Measurements from ENCODE around the gene CBR4.

DNA sequence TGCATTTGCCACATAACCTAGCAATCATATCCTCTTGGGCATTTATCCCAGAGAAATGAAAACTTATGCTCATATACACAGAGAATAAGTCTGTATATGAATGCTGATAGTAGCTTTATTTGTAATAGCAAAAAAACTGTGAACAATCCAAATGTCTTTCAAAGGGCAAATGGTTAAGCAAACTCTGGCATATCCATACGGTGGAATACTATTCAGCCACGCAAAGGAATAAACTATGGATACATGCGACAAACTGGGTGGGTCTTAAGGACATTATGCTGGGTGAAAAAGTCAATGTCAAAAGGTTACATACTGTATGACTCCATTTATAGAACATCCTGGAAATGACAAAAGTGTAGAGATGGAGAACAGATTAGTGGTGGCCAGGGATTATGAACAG, 17.6 kb upstream of the CBR4 start:
- TF ChIP-seq, protein P1, sequence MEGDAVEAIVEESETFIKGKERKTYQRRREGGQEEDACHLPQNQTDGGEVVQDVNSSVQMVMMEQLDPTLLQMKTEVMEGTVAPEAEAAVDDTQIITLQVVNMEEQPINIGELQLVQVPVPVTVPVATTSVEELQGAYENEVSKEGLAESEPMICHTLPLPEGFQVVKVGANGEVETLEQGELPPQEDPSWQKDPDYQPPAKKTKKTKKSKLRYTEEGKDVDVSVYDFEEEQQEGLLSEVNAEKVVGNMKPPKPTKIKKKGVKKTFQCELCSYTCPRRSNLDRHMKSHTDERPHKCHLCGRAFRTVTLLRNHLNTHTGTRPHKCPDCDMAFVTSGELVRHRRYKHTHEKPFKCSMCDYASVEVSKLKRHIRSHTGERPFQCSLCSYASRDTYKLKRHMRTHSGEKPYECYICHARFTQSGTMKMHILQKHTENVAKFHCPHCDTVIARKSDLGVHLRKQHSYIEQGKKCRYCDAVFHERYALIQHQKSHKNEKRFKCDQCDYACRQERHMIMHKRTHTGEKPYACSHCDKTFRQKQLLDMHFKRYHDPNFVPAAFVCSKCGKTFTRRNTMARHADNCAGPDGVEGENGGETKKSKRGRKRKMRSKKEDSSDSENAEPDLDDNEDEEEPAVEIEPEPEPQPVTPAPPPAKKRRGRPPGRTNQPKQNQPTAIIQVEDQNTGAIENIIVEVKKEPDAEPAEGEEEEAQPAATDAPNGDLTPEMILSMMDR (conservative IDR thresholded peaks at IDR 0.05; ENCODE audit: low read depth, low read length) = no peak
- TF ChIP-seq EZH2 (IDR thresholded peaks at IDR 0.05; ENCODE audit: borderline replicate concordance, low read depth, low read length, poor library complexity, severe bottlenecking) = no peak

Data from A673 (cell line).